Sigmoid colon (tissue), 7 donors: Measurements from ENCODE around the gene MRPL14. TPM values are rescaled to one million over a fixed set of nuclear protein-coding genes. Genes with fewer than 3 reads are reported as not detected.

Experiments used
- DNase-seq: peaks from one replicate; pipeline ENCODE4 v3.0.0-alpha.2; 2019
- H3K27ac ChIP-seq, 4 donors: fragments of 200-600 bp; sonication (generic); one replicate each; pipeline ENCODE4 v1.5.1; 2016 to 2019; ENCODE audit warnings: mild to moderate bottlenecking in 1 of 4
- H3K27me3 ChIP-seq, 3 donors: fragments of 200-600 bp; sonication (generic); one replicate each; pipeline ENCODE4 v1.5.1; 2019; ENCODE audit warnings: mild to moderate bottlenecking in 1 of 3
- H3K36me3 ChIP-seq, 4 donors: fragments of 200-600 bp; sonication (generic); one replicate each; pipeline ENCODE4 v1.5.1; 2016 to 2019
- H3K4me1 ChIP-seq, 4 donors: fragments of 200-600 bp; sonication (generic); one replicate each; pipeline ENCODE4 v1.5.1; 2017 to 2019
- H3K4me3 ChIP-seq, 4 donors: fragments of 200-600 bp; sonication (generic); one replicate each; pipeline ENCODE4 v1.5.1; 2017 to 2019; ENCODE audit warnings: mild to moderate bottlenecking in 2 of 4, moderate library complexity in 1 of 4
- H3K9me3 ChIP-seq, 4 donors: fragments of 200-600 bp in 3 of 4; sonication (generic) in 3 of 4; one replicate each; pipeline versions ENCODE4 v1.5.1 to v1.6.1; 2013 to 2019
- CTCF ChIP-seq, 4 experiments: fragments of 450-650 bp in 3 of 4; fragments of 200-600 bp in 1 of 4; IDR thresholded peaks; one replicate each; pipeline ENCODE4 v1.5.1; 2016 to 2019; ENCODE audit warnings: antibody characterized with exemption in 4 of 4, mild to moderate bottlenecking in 3 of 4, moderate library complexity in 2 of 4
- EP300 ChIP-seq, 4 donors: sonication (generic); formaldehyde crosslinking; IDR thresholded peaks; one replicate each; pipeline ENCODE4 v1.6.1; 2017; ENCODE audit warnings: antibody characterized with exemption in 4 of 4
- POLR2A ChIP-seq, 2 donors: fragments of 450-650 bp; IDR thresholded peaks; one replicate each; pipeline ENCODE4 v1.6.1; 2016; ENCODE audit warnings: antibody characterized with exemption in 2 of 2, mild to moderate bottlenecking in 2 of 2, moderate library complexity in 2 of 2
- POLR2AphosphoS5 ChIP-seq, 4 donors: sonication (generic); formaldehyde crosslinking; IDR thresholded peaks; one replicate each; pipeline ENCODE4 v1.6.1; 2017; ENCODE audit warnings: antibody characterized with exemption in 4 of 4
- WGBS, 2 donors: extraction: QIAGEN DNeasy Blood & Tissue Kit; methylation state at CpG; one replicate each; pipeline ENCODE4 v1.1.7; 2013; 5-methylcytosine and 5-hydroxymethylcytosine counted together
- intact Hi-C: fragments of 100-400 bp; cut with DNase I; formaldehyde crosslinking; loops from one replicate; pipeline ENCODE4 v1.15.1; 2023
- polyA plus RNA-seq, 3 donors: library from polyadenylated mRNA; stranded (reverse); fragments of 200-250 nt; gene quantifications; one replicate each; pipeline ENCODE4 v1.2.3, GENCODE V29; 2013
- total RNA-seq, 4 donors: library from RNA; depleted of rRNA; stranded (reverse); fragments of >200 nt; gene quantifications; one replicate each; pipeline ENCODE4 v1.1.0, GENCODE V29; 2016
- donor health status: healthy with polysubstance abuse.
- donor health status: Bipolar disorder and iron deficiency.
- donor health status: healthy.

MRPL14 gene
- total and polyA plus RNA-seq, 7 donors: 32.4 to 150 (median 55.8) TPM

- peaks cover 0 to 31% (median 18%) of the 10 kb centered on the region in 4 donors for H3K4me1 ChIP-seq
These were observed 60.7 kb downstream of the MRPL14 start for GRCh38 chr6:44066394-44067172.

GRCh38 chr6:44065443-44066140, 61.7 kb downstream of the MRPL14 start:
- H3K27ac ChIP-seq: peak overlapping the region in 1 of 4 donors; percentile 49
- peaks cover 0 to 35% (median 27%) of the 10 kb centered on the region in 4 donors for H3K4me1 ChIP-seq
- no peaks in the 10 kb centered on the region for H3K27me3 ChIP-seq
- H3K4me3 ChIP-seq: no peak overlapping the region
- no peaks in the 10 kb centered on the region for H3K36me3 ChIP-seq
- no peak for TF ChIP-seq POLR2A (IDR thresholded peaks at IDR 0.05)
- no peak for TF ChIP-seq CTCF (IDR thresholded peaks at IDR 0.05)
- no peak for TF ChIP-seq EP300 (IDR thresholded peaks at IDR 0.05)
- TF ChIP-seq POLR2AphosphoS5 (IDR thresholded peaks at IDR 0.05): no peak
- DNase-seq: no peak
- WGBS, 2 donors: 86 to 90% methylated on average over 13 of the region's 13 CpGs
- intact Hi-C loops: no loop called here
- no peaks in the 10 kb centered on the region for H3K9me3 ChIP-seq

More at GRCh38 chr6:44066394-44067172, 60.7 kb downstream of the MRPL14 start:
- intact Hi-C loops: no loop called here
- WGBS, 2 donors: 88 to 89% methylated on average over 6 of the region's 6 CpGs
- Histone ChIP-seq H3K27me3 (no peaks in the 10 kb centered on the region), H3K9me3 (no peaks in the 10 kb centered on the region), H3K27ac (no peak overlapping the region), H3K36me3 (no peaks in the 10 kb centered on the region), H3K4me3 (no peak overlapping the region)
- no peak for DNase-seq
- TF ChIP-seq POLR2AphosphoS5 (IDR thresholded peaks at IDR 0.05) (no peak), POLR2A (IDR thresholded peaks at IDR 0.05) (no peak), CTCF (IDR thresholded peaks at IDR 0.05) (no peak), EP300 (IDR thresholded peaks at IDR 0.05) (no peak)

GRCh38 chr6:44064948-44065272, 62.3 kb downstream of the MRPL14 start:
- H3K4me1 ChIP-seq: peaks cover 0 to 35% (median 28%) of the 10 kb centered on the region in 4 donors
- no peak for DNase-seq
- H3K27me3 ChIP-seq: no peaks in the 10 kb centered on the region
- H3K4me3 ChIP-seq: no peak overlapping the region
- no peaks in the 10 kb centered on the region for H3K9me3 ChIP-seq
- H3K36me3 ChIP-seq: no peaks in the 10 kb centered on the region
- 91 to 94% methylated on average over 3 of the region's 3 CpGs for WGBS, 2 donors
- TF ChIP-seq EP300 (IDR thresholded peaks at IDR 0.05): no peak
- TF ChIP-seq CTCF (IDR thresholded peaks at IDR 0.05): no peak
- no peak for TF ChIP-seq POLR2AphosphoS5 (IDR thresholded peaks at IDR 0.05)
- TF ChIP-seq POLR2A (IDR thresholded peaks at IDR 0.05): no peak
- intact Hi-C loops: no loop called here
- peak overlapping the region in 1 of 4 donors; percentile 49 for H3K27ac ChIP-seq

- TF ChIP-seq POLR2A (IDR thresholded peaks at IDR 0.05): no peak
- peak in 2 of 4 donors; percentile 23 to 79 for TF ChIP-seq POLR2AphosphoS5 (IDR thresholded peaks at IDR 0.05)
- no peak for TF ChIP-seq CTCF (IDR thresholded peaks at IDR 0.05)
- peak in 1 of 4 donors; percentile 81 for TF ChIP-seq EP300 (IDR thresholded peaks at IDR 0.05)
- H3K36me3 ChIP-seq: no peaks in the 10 kb centered on the region
- 64 to 71% methylated on average over 17 of the region's 17 CpGs for WGBS, 2 donors
- H3K27ac ChIP-seq: peak overlapping the region in 1 of 4 donors; percentile 50
- no peak overlapping the region for H3K4me3 ChIP-seq
- peaks cover 0 to 40% (median 33%) of the 10 kb centered on the region in 4 donors for H3K4me1 ChIP-seq
- intact Hi-C loops: no loop called here
- no peaks in the 10 kb centered on the region for H3K27me3 ChIP-seq
- H3K9me3 ChIP-seq: no peaks in the 10 kb centered on the region
- peak; percentile 84 for DNase-seq
These were observed 62.9 kb downstream of the MRPL14 start for GRCh38 chr6:44064089-44064947.
